CD4-positive, alpha-beta T cell treated with Interleukin-1 beta for 1 hour (primary cell): ENCODE measurements around the gene IFFO2.
A peak's percentile ranks its signal among the peaks of the same experiment; 100 is the strongest.
"Not testable (repeated sequence)": the region's sequence is repeated elsewhere in the genome, so short reads cannot be mapped to it uniquely, and the experiment has no call there.

Experiments used
- DNase-seq, 2 donors: peaks; one replicate each; pipeline ENCODE4 v3.0.0-alpha.2; 2020 to 2022

The IFFO2 gene

DNA sequence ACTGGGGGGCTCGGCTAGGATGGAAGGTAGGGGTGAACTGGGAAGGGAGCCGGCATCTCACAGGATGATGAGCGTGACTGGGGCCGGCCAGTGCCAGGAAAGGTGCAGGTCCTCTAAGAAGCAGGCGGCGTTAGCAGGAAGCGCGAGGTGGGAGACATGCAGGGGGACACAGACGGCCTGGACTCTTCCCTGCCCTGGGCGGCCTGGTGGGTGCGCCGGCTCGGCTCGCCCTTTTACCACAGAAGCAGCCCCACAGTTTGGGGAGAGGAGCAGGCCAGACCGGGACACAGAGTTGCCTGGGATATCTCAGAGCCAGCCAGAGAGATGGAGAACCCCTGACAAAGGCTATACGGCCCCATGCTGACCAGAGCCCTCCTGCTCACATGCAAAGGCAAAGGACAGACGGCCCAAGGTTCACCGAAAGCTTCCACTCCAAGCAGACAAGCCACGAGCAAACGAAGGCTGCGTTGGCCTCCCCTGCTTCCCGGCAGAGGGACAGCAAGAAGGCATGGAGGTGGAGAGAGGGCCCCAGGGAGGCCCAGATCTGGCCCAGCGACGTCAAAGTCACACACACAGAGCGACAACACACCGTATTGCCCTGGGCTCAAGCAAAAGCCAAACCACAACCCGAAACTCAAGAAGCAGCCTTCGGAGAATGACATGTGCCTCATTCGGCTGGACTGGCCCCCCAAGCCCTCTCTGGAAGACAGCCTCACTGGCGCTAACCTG lies 39.2 kb downstream of the IFFO2 start:
- no peak for DNase-seq

DNA sequence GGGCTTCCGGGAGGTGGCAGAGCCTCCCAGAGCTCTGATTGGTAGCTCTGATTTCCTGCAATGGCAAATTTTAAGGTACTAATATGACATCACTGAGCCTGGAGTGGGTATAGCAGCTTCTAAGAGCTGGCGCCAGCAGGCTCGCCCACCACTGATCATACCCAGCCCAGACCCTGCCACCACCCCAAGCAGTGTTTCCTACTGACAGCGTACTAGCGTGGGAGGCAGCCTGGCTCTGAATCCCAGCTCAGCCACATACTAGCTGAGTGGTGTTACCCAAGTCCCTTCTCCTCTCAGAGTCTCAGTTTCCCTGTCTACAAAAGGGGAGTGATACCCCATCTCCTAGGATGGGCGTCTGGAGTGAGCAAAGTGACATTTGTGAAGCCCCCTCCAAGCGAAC lies 41.1 kb downstream of the IFFO2 start:
- DNase-seq = no peak

DNA sequence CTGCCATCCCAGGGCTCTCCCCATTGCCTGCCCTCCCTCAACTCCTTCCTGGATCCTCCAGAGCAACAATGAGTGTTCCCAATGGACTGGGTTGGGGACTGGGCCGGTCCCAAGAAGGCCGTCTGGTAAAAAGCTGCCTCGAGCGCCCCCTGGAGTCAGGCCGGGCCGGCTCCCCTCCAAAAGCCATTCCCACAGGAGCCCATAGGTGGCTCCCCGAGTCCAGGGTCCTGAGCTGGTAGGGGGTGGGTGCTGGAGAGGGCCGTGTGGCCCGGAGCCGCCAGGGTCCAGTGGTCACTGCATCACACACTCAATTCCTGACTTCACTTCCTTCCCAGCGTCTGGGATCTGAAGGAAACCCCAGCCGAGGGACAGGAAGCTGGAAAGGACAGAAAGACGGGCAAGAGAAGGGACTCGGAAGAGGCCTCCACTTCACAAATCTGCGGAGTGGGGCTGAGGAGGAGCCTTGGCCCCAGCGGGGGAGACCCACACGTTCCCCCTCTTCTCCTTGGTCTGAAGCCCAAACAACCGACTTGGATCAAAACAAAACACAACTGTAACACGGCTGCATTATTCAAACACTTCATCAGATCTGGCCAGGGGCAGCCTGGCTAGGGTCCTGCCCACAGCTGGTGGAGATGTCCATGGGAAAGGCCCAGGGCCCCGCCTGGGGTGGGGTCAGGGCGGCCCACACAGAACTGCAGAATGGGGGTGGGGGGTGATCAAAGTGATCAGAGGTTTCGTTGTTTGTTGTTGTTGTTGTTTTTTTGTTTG lies 43.2 kb downstream of the IFFO2 start:
- DNase-seq = peak; percentile 72 to 74

DNA sequence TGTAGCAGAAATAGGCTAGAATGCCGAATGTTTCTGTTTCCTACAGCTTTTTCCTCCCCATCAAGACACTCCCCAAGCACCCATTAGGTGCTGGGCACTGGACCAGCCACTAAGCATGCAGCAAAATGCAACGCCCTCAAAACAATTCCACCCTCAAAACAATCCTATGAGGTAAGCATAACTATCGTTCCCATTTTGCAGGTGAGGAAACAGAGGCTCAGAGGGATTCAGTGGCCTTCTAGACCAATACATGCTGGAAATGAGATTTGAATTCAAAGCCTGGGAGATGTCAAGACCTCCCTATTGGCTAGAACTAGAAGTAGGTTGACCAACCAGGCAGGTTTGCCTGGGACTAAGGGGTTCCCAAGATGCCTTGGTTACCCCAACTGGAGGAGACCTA lies 43.9 kb downstream of the IFFO2 start:
- DNase-seq = no peak

DNA sequence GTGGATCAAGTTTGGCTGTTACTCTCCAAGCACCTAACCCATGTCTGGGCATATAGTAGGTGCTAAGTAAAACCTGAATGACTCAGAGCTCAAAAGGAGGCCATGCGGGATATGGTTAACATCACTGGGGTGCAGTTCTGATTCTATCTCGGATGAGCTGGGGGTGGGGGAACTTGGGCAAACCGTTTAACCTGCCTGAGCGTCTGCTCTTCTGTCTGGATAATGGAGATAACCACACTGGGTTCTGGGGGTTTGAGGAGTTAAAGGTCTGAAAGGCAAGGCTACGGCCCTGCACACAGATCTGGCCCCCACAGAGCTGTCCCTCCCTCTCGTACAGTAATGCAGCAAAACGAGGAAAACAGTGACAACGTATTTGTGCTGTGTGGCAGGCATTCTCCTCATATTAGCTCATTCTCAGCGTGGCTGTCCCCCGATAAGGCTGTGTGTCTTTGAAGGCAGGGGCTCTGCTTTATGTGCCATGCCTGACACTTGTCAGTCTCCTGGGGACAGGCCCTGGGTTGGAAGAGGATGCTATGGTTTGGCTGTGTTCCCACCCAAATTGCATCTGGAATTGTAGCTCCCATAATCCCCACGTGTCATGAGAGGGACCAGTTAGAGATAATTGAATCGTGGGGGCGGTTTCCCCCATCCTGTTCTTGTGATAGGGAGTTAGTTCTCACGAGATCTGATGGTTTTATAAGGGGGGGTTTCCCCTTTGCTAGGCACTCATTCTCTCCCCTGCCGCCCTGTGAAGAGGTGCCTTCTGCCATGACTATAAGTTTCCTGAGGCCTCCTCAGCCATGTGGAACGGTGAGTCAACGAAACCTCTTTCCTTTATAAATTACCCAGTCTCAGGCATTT lies 47.3 kb downstream of the IFFO2 start:
- no peak for DNase-seq

DNA sequence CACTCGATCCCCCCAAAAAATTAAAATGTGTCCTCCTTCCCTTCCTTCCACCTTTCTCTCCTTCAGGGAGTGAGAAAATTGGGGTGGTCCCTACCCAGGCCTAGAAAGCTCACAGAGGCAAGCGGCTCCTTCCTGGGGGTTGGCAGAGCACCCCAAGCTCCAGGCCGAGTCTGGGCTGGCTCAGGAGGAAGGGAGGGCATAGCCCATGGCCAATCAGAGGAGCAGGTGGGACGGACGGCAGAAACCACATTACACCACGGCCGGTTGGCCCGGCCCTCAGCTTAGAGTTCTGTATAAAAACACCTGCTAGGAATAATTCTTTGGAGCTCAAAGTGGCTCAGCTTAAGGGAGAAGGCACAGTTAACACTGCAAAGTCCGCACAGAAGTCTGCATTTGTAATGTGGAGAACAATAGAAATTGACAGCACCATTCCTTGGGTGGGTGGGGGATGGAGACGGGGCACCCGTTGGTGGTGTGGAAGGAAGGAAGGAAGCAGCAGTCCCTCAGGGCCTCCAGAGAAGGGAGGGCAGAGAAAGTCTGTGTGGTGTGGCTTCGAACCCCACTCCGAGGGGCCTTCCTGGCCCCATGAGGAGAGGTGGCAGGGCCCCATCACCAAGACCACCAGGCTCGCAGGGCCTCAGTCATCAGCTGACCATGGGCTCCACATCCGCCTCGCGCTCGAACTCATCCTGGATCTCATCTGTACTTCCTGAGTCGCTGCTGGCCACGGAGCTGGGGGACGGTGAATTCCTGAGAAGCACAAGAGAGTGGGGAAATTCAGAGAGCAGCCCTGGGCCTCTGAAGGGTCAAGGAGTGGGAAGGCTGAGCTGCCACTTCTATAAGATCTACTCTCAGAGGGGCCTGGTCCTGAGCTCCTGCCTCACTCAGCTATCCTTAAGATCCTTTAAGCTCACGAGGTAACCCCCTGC lies 48.3 kb downstream of the IFFO2 start:
- peak in 1 of 2 donors; percentile 34 for DNase-seq

DNA sequence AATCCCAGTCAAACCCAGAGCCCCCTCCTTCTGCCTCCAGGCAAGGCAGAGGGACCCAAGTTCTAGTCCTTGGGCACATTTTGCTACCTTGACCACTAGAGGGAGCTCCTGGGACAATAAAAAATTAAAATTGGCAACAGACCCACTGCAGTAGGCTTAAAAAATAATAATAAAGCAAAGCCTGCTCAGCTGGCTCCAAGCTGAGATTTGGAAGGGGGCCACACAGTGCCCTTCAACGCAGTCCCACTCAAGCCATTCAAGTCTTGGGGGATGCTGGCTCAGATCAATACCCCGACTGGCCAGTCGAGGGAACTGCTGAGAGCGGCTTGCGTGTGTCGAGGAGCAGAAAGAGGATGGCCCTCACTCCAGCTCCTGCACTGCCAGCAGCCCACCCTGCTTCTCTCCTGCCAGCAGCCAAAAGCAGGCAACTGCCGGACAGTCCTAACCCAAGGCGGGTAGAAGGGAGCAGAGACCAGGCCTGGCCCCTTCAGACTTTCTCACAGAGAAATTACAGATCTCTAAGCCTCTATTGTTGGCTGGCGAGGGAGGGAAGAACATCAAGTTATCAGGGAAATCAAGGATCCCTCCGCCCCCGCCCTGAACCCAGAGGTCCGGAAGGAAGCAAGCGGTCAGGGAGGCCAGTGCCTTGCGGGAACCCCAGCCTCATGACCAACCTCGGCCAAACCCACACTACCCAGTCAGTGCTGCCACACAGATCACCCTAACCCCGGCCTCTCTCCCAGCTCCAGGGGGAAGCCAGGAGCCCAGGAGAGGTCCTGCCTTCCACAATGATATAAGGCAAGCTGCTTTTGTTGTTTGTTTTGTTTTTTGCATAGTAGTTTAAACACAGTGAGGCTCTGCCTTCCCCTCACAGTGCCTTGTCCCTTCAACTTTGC lies 49.2 kb downstream of the IFFO2 start:
- peak; percentile 69 to 85 for DNase-seq

DNA sequence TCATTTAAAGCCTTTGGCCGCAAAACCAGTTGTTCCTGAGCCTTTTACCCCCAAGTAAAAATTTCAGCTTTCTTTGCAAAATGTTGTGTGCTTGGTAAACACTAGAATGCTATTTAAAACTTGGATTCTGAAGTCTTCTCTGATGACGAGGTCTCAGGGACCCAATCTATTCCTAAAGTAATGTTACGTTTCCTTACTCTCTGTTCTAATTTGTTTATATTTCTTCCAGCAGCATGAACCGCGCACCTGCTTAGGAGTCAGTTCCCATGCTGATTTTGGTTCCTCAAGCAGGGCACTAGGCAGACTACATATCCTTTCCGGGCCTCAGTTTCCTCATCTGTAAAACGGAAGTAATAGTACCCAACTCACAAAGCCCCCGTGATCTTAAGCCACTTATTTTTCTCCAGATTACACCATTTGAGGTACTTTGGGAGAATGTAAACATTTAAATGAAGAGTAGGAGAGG lies 53.2 kb downstream of the IFFO2 start:
- no peak for DNase-seq

DNA sequence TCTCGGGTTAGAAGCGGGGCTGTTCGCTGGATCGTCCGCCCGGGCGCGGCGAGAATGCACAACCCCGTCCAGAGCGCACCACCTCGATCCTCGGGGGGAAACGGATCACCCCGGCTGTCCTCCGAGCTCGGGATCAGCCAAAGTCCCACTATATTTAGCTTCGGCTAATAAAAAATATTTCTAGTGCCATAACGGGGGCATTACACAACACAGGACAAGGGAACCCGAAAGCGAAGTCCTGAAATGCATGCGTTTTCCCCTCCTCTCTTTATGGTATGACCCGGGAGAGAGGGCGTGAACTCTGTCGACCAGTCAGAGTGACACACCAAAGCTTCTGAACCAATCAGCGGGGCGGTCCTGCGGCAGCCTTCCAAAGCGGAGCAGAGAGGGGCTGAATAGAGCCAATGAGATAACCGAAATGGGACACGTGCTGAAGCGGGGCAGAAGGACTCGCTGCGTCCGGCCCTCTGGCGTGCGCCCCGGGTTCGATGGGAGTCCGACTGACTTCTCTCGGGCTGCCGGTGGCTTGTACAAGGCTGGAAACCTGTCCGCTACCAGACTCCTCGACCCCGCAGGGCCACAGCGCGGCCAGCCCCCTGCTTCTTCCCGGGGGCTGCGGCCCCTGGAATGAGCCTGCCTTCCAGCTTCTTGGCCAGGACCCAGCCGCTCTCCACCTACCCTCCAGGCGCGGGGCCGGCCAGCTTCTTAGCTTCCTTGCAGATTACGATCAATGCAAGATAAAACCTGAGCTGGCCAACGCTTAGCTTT lies 53.8 kb downstream of the IFFO2 start, which contains the start of gene ALDH4A1:
ALDH4A1 (minus strand) TSS at position 33 of the 768 bp plus-strand sequence; CDS start at position 1, 32 bp downstream.
- peak; percentile 96 for DNase-seq

DNA sequence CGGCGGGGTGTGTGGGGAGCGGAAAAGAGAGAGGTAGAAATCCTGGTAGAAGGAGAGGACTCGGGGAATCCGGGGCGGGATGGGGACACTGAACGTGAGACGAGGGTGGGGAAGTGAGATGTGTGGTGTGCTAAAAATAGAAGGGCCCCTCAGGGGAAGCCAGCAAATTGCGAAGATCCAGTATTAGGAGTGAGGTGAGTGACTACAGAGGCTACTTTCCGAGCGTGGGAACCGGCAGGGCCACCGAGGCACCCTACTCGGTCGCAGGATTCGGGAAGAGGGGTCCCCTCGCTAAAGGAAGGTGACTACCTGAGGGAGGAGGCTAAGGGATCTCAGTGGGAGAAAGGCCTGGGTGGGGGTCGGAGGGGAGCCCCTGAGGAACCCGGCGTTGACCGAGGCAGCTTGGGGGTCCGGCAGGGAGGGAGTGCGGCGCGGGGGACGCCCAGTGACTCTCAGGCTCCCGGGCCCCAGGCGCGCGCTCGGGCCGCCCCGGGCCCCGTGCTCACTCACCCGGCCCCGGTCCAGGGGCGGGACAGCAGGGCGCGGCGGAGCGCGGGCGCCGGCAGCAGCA lies 54.4 kb downstream of the IFFO2 start:
- DNase-seq = no peak

DNA sequence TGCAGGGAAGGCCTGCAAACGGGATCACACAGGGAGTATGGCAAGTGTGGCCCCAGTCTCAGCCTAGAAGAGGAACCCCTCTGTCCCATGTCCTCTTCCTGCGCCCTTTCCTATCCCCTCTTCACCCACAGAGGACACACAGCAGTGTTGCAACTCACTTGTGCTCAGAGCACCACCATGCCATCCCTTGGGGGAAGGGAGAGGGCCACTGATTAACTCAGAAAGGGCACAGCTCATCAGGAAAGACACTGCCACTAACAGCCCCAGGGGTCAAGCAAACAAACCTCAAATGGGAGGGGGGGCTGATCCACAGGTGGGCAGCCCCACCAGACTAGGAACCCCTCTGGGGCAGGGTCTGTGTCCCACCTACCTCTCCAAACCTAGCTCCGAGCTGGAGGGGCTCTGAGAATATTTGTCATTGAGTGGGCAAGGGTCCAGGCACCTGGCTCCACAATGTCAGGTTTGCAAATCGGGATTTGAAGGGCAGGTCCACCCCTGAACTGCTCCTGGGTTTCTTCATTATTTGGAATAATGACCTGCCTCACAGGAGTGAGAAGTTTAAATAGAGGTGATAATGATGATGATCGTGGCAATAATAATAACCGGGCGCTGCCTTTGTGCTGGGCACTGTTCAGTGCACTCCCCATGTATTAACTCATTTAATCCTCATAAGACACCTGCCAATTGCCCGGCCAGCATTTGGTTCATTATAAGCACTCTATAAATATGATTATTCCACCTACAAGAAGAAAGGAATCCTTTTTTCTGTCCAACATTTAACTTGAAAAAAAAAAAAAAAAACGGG lies 55.1 kb downstream of the IFFO2 start:
- DNase-seq = no peak

DNA sequence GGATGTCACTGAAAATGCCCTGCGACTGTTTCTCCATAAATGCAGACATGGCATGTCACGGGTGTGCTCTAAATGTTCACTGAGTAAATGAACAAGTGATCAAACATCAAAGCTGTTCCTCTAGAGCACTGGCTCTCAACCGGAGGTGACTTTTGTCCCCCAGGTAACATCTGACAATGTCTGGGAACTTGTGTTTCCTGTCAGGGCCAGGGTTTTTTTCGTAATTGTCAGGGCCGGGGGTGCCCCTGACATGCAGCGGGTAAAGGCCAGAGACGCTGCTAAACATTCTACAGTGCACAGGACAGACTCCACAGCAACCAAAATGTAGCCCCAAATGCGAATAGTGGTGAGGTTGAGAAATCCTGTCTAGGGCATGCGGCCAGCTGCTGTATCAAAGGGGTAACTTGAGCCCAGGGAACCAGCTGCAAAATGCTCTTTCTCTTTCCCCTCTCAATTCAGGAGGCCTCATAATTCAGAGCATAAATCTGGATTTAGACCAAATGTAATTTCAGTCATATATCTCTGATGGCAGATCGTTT lies 56.1 kb downstream of the IFFO2 start:
- DNase-seq = no peak

DNA sequence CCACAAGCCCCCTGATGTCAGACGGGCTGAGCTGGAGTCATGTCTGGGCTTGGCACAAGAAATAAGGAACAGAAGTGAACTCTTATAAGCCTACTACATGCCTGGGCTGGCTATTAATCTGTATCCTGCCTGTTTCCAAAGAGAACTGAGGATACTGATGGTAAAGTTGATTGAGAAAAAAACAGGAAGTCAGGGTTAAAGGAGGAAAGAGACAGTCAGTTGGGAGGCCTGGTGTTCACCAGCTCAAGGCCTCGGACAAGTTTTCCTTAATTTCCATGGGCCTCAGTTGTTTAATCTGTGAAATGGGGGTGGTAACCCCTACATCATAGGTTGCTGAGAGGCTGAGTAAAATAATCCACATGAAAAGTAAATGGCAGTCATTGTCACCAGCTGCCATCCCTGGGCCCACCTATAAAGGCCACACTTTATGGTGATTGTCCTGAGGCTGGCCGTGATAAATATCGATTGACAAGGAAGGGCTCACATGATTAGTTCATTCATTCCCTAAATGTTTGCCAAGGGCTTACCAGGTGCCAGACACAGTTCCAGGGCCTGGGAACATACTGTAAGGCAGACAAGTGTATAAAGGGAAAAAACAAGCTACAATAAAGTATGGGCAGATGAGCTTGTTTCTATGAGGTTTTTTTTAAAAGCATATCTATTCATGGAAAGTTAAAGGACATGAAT lies 57.0 kb downstream of the IFFO2 start:
- no peak for DNase-seq

DNA sequence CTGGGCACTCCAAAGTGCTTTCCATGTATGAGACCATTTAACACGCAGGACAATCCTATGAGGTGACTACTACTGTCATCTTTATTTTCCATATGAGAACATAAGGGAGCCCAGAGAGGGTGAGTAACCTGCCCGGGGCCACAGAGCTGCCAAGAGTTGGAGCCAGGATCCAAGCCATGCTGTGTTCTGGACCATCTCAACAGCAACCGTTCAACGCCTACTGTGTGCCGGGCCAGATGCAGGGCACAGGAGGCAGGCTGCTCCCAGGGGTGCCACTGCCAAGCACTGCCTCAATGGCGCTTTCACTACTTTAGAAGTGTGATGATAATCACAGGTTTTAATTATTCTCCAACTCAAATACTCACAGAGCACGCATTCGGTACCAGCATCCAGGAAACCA lies 57.9 kb downstream of the IFFO2 start:
- no peak for DNase-seq

DNA sequence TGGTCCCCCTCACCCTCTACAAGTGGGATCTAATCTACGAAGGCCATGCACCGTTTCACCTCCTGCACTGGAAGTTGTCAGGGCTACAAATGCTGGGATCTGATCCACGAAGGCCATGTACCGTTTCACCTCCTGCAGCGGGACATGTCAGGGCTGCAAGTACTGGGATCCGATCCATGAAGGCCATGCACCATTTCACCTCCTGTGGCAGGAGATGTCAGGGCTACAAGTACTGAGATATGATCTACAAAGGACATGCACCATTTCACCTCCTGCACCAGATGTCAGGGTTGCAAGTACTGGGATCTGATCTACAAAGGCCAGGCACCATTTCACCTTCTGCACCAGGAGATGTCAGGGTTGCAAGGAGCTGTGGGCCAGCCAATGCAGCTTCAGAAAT lies 61.2 kb downstream of the IFFO2 start:
- no peak for DNase-seq

DNA sequence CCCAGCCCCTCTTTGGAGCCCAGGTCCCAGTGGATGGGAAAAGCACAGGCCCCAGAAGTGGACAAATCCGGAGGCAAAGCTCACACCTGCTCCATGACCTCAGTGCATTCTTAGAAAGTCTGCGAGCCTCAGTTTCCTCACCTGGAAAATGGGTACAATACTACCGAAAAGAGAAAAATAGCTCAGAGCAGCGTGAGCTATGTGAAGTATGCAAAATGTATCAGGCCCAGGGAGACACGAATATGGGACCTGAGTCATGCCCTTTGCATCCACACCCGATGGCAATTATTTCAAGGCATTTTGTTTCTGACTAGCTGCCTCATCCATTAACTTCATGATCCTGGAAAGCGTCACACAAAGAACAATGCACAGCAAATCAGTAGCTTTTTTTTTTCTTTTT lies 63.4 kb downstream of the IFFO2 start:
- DNase-seq = no peak

DNA sequence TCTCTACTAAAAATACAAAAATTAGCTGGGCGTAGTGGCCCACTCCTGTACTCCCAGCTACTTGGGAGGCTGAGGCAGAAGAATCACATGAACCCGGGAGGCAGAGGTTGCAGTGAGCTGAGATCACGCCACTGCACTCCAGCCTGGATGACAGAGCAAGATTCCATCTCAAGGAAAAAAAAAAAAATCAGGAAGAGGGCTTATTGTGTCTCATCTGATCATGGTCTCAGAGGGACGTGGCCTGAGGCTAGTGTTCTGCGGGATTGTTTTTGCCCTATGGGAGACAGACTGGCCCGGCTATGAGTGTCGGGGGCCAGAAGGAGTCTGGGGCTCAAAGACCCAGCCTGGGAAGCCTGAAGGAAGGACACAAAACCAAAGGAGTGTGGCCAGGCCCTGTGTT lies 64.6 kb downstream of the IFFO2 start:
- not testable (repeated sequence) for DNase-seq

DNA sequence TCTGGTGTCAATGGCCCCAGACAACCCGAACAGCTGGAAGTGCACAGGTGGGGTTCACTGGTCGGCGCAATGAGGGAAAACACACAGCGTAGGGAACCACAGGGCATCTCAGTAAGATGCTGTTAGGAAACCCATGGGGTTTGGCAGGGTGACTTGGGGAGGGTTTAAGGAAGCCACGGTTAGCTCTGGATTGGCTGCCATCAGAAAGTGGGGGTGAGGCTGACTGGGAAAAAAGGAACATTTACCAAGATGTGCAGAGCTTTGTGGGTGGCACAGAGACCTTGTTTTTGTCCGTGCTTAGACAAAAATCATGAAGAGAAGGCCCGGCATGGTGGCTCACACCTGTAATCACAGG lies 65.1 kb downstream of the IFFO2 start:
- DNase-seq = no peak
